Stimulated activated CD4-positive, alpha-beta T cell treated with anti-CD3 and anti-CD28 coated beads, Interleukin-4, amount 100 ng/mL, for 4 hours (primary cell): Measurements from ENCODE around the gene TAS2R16.
"Not testable (repeated sequence)": the region's sequence is repeated elsewhere in the genome, so short reads cannot be mapped to it uniquely, and the experiment has no call there.

Source experiments
- DNase-seq, 2 experiments: peaks; one replicate each; pipeline ENCODE4 v3.0.0-alpha.2; 2020

Gene TAS2R16

GRCh38 chr7:122970740-122971725 is 24.5 kb downstream of the TAS2R16 start:
- no peak for DNase-seq

GRCh38 chr7:122968389-122968788 is 27.1 kb downstream of the TAS2R16 start:
- DNase-seq, result no peak

GRCh38 chr7:122965306-122965705 is 30.2 kb downstream of the TAS2R16 start:
- no peak for DNase-seq

- DNase-seq, result not testable (repeated sequence)
These were observed 41.8 kb downstream of the TAS2R16 start for GRCh38 chr7:122953678-122954077.

GRCh38 chr7:122951006-122951405 is 44.5 kb downstream of the TAS2R16 start:
- no peak for DNase-seq

GRCh38 chr7:122949186-122949585 is 46.3 kb downstream of the TAS2R16 start:
- no peak for DNase-seq
